ENCODE measurements around the gene DLST. TPM values are rescaled to one million over a fixed set of nuclear protein-coding genes. Genes with fewer than 3 reads are reported as not detected.
A peak's percentile ranks its signal among the peaks of the same experiment; 100 is the strongest.

Gene DLST
- total and polyA plus RNA-seq, 4 donors, result 47.7 to 86.2 (median 65.8) TPM

DNA sequence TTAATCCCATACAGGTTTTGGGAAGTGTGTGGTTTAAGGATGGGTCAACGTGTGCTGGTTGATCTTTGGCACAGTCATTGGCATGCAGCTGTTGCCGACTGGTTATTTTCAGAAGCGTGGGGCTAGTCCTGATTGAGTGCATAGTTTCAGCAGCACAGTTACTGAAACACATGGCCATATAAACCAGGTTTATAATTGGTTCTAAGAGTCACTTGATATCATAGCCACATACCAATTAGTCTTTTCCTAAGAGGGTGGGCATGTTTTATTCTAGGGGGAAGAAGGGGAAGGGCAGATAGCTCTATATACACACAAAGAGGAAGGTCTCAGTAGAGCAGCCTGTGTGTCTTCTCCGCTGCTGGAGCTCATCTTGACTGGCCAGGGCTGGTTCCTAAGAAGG lies 52.3 kb downstream of the DLST start:
- Histone ChIP-seq H3K4me1 (ENCODE audit: control insufficient read depth, insufficient read depth, low read length) (peaks cover 4% of the 10 kb centered on the region), H3K27me3 (ENCODE audit: control insufficient read depth, insufficient read depth, low read length) (peaks cover 2% of the 10 kb centered on the region), H3K4me3 (ENCODE audit: low read depth, low read length) (no peak overlapping the region), H3K36me3 (ENCODE audit: control insufficient read depth, insufficient read depth, low read length) (no peaks in the 10 kb centered on the region), H3K9me3 (ENCODE audit: control insufficient read depth, insufficient read depth, low read length) (no peaks in the 10 kb centered on the region), H3K27ac (ENCODE audit: low read depth, low read length) (no peak overlapping the region)
- DNase-seq (ENCODE audit: low read depth in 4 of 6, low spot score in 6 of 6), result no peak
- no CpG with 5 or more reads among the region's 4 CpGs for WGBS (ENCODE audit: insufficient coverage)

DNA sequence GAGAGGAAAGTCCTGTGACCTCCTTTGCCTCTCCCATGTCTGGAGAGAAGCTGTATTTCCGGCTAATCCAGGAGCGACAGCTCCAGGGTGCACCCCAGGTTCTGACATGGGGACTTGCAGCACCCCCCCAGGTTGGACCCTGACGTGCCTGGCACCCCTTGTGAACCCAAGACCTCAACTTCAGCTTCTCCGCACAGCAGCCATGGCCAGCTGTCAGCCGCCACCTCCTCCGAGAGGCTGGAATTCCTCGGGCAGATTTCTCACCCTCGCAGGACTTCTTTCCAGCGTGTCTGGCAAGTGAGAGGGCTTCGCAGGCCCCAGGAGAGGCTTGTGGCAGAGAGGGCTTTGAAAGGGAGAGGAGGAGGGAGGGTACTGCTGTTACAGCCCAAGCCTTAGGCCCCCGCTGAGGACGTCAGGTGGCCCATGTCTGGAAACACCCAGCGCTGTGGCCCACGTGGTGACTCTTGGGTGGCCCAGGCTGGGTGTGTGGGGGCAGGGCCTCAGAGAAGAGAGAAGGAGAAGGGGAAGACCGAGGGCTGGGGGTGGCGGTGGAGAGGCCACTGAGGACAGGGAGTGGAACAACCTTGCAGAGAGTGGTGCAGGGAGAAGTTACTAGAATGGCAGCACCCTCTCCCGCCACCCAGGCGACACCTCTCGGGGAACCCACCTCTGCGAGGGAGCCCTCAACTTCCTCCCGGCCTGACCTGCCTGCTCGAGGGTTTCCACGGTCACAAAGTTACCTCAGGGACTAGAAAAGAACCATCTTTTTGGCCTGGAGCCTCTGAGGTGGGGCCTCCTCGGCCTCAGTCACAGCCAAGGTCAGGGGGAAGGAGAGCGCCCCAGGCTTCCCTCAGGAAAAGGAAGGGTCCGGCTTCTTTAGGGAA lies 53.0 kb downstream of the DLST start:
- Histone ChIP-seq H3K9me3 (ENCODE audit: control insufficient read depth, insufficient read depth, low read length) (no peaks in the 10 kb centered on the region), H3K4me1 (ENCODE audit: control insufficient read depth, insufficient read depth, low read length) (peaks cover 6% of the 10 kb centered on the region), H3K27me3 (ENCODE audit: control insufficient read depth, insufficient read depth, low read length) (peaks cover 2% of the 10 kb centered on the region), H3K27ac (ENCODE audit: low read depth, low read length) (no peak overlapping the region), H3K4me3 (ENCODE audit: low read depth, low read length) (no peak overlapping the region), H3K36me3 (ENCODE audit: control insufficient read depth, insufficient read depth, low read length) (no peaks in the 10 kb centered on the region)
- no peak for DNase-seq (ENCODE audit: low read depth in 4 of 6, low spot score in 6 of 6)
- 66% methylated on average over 25 of the region's 26 CpGs for WGBS (ENCODE audit: insufficient coverage)

DNA sequence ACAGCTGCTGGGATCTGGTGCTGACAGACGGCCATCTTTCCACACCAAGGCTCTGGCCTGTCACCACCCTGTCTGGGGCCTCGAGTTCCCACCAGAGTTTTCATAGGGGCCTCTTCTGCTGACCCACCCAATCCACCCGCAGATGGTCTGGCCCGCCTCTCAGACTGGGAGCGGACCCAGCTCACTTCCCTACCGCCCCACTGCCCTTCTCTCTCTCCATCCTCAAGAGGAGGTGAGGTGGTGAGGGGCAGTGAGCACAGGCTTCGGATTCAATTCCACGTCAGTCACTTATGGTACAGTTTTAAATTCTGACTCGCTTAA lies 53.6 kb downstream of the DLST start:
- no peak overlapping the region for H3K27ac ChIP-seq (ENCODE audit: low read depth, low read length)
- no peak for DNase-seq (ENCODE audit: low read depth in 4 of 6, low spot score in 6 of 6)
- H3K27me3 ChIP-seq (ENCODE audit: control insufficient read depth, insufficient read depth, low read length), result peaks cover 2% of the 10 kb centered on the region
- no peaks in the 10 kb centered on the region for H3K36me3 ChIP-seq (ENCODE audit: control insufficient read depth, insufficient read depth, low read length)
- H3K4me3 ChIP-seq (ENCODE audit: low read depth, low read length), result no peak overlapping the region
- H3K9me3 ChIP-seq (ENCODE audit: control insufficient read depth, insufficient read depth, low read length), result no peaks in the 10 kb centered on the region
- WGBS (ENCODE audit: insufficient coverage), result 90% methylated on average over 2 of the region's 9 CpGs
- peaks cover 12% of the 10 kb centered on the region for H3K4me1 ChIP-seq (ENCODE audit: control insufficient read depth, insufficient read depth, low read length)

DNA sequence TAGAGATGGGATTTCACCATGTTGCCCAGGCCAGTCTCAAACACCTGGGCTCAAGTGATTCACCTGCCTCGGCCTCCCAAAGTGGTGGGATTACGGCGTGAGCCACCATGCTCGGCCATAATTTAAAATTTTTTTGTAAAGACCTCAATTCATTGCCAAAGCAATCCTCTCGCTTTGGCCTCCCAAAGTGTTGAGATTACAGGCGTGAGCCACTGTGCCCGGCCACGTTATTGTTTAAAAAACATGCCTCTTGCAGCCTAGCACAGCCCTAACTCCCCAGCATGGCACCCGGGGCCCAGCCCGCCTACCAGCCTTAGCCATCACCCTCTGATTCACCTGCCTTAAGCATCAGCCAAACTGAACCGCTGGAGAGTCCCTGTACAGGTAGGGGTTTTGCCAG lies 54.4 kb downstream of the DLST start:
- Histone ChIP-seq H3K9me3 (ENCODE audit: control insufficient read depth, insufficient read depth, low read length) (no peaks in the 10 kb centered on the region), H3K27me3 (ENCODE audit: control insufficient read depth, insufficient read depth, low read length) (peaks cover 2% of the 10 kb centered on the region), H3K36me3 (ENCODE audit: control insufficient read depth, insufficient read depth, low read length) (no peaks in the 10 kb centered on the region), H3K4me3 (ENCODE audit: low read depth, low read length) (no peak overlapping the region), H3K4me1 (ENCODE audit: control insufficient read depth, insufficient read depth, low read length) (peaks cover 16% of the 10 kb centered on the region), H3K27ac (ENCODE audit: low read depth, low read length) (no peak overlapping the region)
- no peak for DNase-seq (ENCODE audit: low read depth in 4 of 6, low spot score in 6 of 6)
- 97% methylated on average over 9 of the region's 11 CpGs for WGBS (ENCODE audit: insufficient coverage)

DNA sequence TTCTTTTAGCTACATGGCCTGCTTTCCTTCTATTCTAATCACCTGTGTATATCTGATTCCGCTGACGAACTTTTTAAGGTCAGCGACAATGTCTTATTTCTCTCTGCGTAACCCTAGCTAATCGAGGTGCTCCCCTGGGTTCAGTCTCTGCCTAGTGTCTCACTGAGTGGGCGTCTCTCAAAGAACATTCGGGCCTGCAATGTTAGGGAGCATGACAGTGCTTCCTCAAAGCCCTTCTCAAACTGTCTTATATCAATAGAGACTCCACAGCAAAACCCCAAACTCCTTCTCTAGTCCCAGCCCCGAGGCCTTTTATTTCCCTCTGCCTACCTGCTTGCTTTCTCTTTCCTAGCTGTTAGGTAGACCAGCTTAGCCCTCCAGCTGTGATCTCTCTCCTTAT lies 55.0 kb downstream of the DLST start:
- H3K27ac ChIP-seq (ENCODE audit: low read depth, low read length), result no peak overlapping the region
- H3K4me1 ChIP-seq (ENCODE audit: control insufficient read depth, insufficient read depth, low read length), result peaks cover 22% of the 10 kb centered on the region
- no peak overlapping the region for H3K4me3 ChIP-seq (ENCODE audit: low read depth, low read length)
- 88% methylated on average over 8 of the region's 8 CpGs for WGBS (ENCODE audit: insufficient coverage)
- no peak for DNase-seq (ENCODE audit: low read depth in 4 of 6, low spot score in 6 of 6)
- H3K9me3 ChIP-seq (ENCODE audit: control insufficient read depth, insufficient read depth, low read length), result no peaks in the 10 kb centered on the region
- peaks cover 1% of the 10 kb centered on the region for H3K36me3 ChIP-seq (ENCODE audit: control insufficient read depth, insufficient read depth, low read length)
- H3K27me3 ChIP-seq (ENCODE audit: control insufficient read depth, insufficient read depth, low read length), result no peaks in the 10 kb centered on the region

DNA sequence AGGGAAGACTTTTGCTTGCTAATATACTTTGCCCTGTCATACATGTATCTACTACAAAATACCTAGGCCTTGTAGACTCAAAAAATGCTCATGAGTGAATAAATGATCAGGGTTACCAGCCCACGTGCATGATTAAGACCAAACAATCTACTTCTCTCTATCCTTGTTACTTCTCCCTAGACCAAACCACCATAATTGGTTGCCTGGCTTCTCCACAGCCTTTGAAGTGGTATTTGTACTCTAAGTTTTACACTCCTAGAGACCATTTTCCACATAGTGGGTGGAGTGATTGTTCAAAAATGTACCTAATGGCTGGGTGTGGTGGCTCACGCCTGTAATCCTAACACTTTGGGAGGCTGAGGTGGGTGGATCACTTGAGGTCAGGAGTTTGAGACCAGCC lies 55.5 kb downstream of the DLST start:
- Histone ChIP-seq H3K36me3 (ENCODE audit: control insufficient read depth, insufficient read depth, low read length) (peaks cover 5% of the 10 kb centered on the region), H3K4me1 (ENCODE audit: control insufficient read depth, insufficient read depth, low read length) (peaks cover 26% of the 10 kb centered on the region), H3K27ac (ENCODE audit: low read depth, low read length) (no peak overlapping the region), H3K27me3 (ENCODE audit: control insufficient read depth, insufficient read depth, low read length) (no peaks in the 10 kb centered on the region), H3K9me3 (ENCODE audit: control insufficient read depth, insufficient read depth, low read length) (no peaks in the 10 kb centered on the region), H3K4me3 (ENCODE audit: low read depth, low read length) (no peak overlapping the region)
- DNase-seq (ENCODE audit: low read depth in 4 of 6, low spot score in 6 of 6), result no peak
- WGBS (ENCODE audit: insufficient coverage), result no CpG with 5 or more reads among the region's 2 CpGs

DNA sequence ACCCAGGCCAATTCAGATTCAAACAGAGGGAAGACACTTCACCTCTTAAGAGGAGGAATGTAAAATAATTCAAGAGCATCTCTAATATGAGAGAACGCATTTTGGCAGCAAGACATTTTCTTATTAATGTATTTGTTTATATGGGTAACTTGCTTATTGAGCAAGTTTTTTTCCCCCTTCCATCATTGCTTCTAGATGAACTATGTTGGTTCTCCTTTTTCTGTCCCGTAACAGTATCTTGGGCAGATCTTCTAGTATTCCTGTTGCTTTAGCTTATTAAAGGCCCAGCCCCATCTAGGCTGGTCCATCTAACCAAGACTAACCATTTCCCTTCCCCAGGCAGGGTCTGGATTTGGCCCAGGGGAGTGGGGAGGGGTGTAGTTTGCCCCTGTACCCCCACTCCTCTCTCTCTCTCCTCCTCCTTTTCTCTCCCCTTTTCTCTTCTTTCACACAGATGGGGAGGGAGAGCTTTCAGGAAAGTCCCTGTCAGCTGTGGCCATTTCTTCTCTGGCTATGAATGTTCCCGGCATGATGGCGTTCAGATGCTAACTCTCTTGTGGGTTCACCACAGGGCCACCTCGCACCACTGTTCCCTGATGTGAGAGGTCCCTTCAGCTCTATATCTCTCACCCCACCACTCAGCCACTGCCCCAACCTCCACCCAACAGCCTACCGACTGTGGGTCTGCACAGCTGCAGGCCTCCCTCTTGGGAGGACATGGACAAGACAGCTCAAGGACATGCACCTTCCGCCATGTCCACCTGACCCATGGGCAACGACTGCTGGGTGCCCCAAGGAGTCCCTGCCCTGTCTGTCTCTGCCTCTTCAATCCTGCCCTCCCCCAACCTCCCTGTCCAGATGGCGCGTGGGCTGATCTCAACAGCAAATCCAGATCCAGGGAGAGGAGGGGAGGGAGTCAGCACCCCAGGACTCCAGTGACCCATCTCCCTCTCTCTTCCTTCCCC lies 57.1 kb downstream of the DLST start:
- H3K4me1 ChIP-seq (ENCODE audit: control insufficient read depth, insufficient read depth, low read length), result peaks cover 32% of the 10 kb centered on the region
- no peaks in the 10 kb centered on the region for H3K9me3 ChIP-seq (ENCODE audit: control insufficient read depth, insufficient read depth, low read length)
- H3K27ac ChIP-seq (ENCODE audit: low read depth, low read length), result no peak overlapping the region
- H3K27me3 ChIP-seq (ENCODE audit: control insufficient read depth, insufficient read depth, low read length), result no peaks in the 10 kb centered on the region
- 97% methylated on average over 6 of the region's 10 CpGs for WGBS (ENCODE audit: insufficient coverage)
- H3K4me3 ChIP-seq (ENCODE audit: low read depth, low read length), result no peak overlapping the region
- peaks cover 7% of the 10 kb centered on the region for H3K36me3 ChIP-seq (ENCODE audit: control insufficient read depth, insufficient read depth, low read length)
- no peak for DNase-seq (ENCODE audit: low read depth in 4 of 6, low spot score in 6 of 6)

DNA sequence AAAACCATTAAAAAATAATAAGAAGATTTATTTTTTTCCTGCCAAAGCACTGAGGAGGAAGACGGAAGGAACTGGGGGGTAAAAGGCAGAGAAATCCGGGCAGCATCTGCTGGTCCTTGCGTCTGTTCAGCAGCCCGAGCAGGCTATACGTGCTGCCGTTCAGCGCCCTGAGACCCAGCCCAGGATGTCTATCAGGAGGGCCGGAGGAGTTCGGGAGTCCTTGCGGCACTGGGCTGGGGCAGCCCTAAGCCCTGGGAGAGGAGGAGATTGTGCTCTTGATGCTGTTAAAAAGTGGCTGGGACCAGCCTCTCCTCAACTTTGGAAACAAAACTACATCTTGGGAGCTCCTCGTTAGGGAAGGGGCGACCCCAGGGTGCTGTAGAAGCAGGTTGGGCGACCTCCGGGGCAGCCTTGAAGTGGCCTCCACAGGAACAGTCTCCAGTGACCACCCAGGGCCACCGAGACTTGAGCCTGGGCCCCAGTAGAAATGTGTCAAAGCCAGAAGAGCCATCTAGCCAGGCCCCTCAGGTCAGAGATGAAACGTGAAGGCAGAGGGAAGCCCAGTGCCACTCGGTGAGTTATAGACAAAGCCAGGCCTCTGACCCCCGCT lies 59.3 kb downstream of the DLST start:
- Histone ChIP-seq H3K36me3 (ENCODE audit: control insufficient read depth, insufficient read depth, low read length) (peaks cover 9% of the 10 kb centered on the region), H3K4me3 (ENCODE audit: low read depth, low read length) (no peak overlapping the region), H3K4me1 (ENCODE audit: control insufficient read depth, insufficient read depth, low read length) (peaks cover 29% of the 10 kb centered on the region), H3K27ac (ENCODE audit: low read depth, low read length) (peak overlapping the region; percentile 61), H3K9me3 (ENCODE audit: control insufficient read depth, insufficient read depth, low read length) (no peaks in the 10 kb centered on the region), H3K27me3 (ENCODE audit: control insufficient read depth, insufficient read depth, low read length) (no peaks in the 10 kb centered on the region)
- DNase-seq (ENCODE audit: low read depth in 4 of 6, low spot score in 6 of 6), result no peak
- 85% methylated on average over 16 of the region's 18 CpGs for WGBS (ENCODE audit: insufficient coverage)

DNA sequence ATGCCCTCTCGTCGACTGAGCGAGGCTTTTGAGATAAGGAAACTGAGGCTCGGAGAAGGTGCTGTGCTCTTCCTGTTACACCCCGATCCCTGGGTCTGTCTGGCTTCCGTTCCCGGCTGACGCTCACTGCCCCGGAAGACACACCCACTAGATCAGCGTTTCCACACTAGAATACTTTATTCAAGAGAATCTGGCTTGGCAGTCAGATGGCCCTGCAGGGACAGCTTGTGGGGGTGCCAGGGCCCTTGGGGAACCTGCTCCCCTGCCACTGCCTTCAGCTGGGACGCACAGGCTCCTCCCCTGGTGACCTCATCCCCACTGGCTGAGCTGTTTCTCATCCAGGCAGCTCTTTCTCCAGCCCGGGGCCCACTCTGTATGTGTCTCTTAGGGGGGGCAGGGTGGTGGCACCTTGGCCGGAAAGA lies 60.0 kb downstream of the DLST start:
- peaks cover 12% of the 10 kb centered on the region for H3K36me3 ChIP-seq (ENCODE audit: control insufficient read depth, insufficient read depth, low read length)
- DNase-seq (ENCODE audit: low read depth in 4 of 6, low spot score in 6 of 6), result no peak
- peak overlapping the region; percentile 61 for H3K27ac ChIP-seq (ENCODE audit: low read depth, low read length)
- 78% methylated on average over 11 of the region's 13 CpGs for WGBS (ENCODE audit: insufficient coverage)
- peaks cover 35% of the 10 kb centered on the region for H3K4me1 ChIP-seq (ENCODE audit: control insufficient read depth, insufficient read depth, low read length)
- no peak overlapping the region for H3K4me3 ChIP-seq (ENCODE audit: low read depth, low read length)
- no peaks in the 10 kb centered on the region for H3K27me3 ChIP-seq (ENCODE audit: control insufficient read depth, insufficient read depth, low read length)
- H3K9me3 ChIP-seq (ENCODE audit: control insufficient read depth, insufficient read depth, low read length), result no peaks in the 10 kb centered on the region

Data from spinal cord (tissue), 10 donors.